Measurements from ENCODE around the gene OR8H1.

DNA sequence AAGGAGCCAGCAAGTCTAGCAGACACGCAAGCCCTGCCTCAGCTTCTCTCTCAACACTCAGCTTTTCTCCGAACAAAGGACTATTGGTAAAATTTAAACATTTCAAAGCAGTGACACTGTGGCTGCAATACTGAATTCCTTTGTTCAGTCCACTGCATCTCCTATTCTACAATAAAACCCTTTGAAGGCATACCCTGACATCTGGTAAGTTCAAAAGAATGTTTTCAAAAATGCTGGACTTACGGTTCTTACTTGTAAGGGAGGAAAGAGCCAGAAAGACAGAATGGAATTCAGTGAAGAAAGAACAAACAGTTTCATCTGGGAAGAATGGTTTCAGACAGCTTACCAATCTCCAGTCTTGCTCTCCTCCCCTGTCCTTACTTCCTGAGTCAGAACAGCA is 41.1 kb upstream of the OR8H1 start:
- TF ChIP-seq, protein P1, sequence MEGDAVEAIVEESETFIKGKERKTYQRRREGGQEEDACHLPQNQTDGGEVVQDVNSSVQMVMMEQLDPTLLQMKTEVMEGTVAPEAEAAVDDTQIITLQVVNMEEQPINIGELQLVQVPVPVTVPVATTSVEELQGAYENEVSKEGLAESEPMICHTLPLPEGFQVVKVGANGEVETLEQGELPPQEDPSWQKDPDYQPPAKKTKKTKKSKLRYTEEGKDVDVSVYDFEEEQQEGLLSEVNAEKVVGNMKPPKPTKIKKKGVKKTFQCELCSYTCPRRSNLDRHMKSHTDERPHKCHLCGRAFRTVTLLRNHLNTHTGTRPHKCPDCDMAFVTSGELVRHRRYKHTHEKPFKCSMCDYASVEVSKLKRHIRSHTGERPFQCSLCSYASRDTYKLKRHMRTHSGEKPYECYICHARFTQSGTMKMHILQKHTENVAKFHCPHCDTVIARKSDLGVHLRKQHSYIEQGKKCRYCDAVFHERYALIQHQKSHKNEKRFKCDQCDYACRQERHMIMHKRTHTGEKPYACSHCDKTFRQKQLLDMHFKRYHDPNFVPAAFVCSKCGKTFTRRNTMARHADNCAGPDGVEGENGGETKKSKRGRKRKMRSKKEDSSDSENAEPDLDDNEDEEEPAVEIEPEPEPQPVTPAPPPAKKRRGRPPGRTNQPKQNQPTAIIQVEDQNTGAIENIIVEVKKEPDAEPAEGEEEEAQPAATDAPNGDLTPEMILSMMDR (IDR thresholded peaks at IDR 0.05; ENCODE audit: insufficient read depth, low read length, poor library complexity, severe bottlenecking), result no peak
- TF ChIP-seq EZH2phosphoT487 (conservative IDR thresholded peaks at IDR 0.05; ENCODE audit: low read length), result no peak

Measured in SU-DHL-6 (cell line).